Esophagus (tissue), 2 donors: ENCODE data around the gene STAP2. TPM values are rescaled to one million over a fixed set of nuclear protein-coding genes. Genes with fewer than 3 reads are reported as not detected.

Experiments
- H3K27ac ChIP-seq, 2 donors: one replicate each; pipeline ENCODE4 v1.5.1; 2013; ENCODE audit warnings: low read depth in 2 of 2, mild to moderate bottlenecking in 2 of 2, inconsistent platforms in 1 of 2, low read length in 1 of 2, moderate library complexity in 1 of 2
- H3K27me3 ChIP-seq, 2 donors: one replicate each; pipeline ENCODE4 v1.6.1; 2013; ENCODE audit warnings: low read length in 2 of 2, control low read depth in 1 of 2, mild to moderate bottlenecking in 1 of 2; ENCODE audit not compliant: insufficient read depth in 2 of 2, control insufficient read depth in 1 of 2
- H3K36me3 ChIP-seq, 2 donors: one replicate each; pipeline ENCODE4 v1.6.1; 2013; ENCODE audit warnings: low read length in 1 of 2; ENCODE audit not compliant: control insufficient read depth in 2 of 2, insufficient read depth in 2 of 2
- H3K4me1 ChIP-seq, 2 donors: one replicate each; pipeline ENCODE4 v1.6.1; 2013; ENCODE audit warnings: low read length in 1 of 2; ENCODE audit not compliant: control insufficient read depth in 2 of 2, insufficient read depth in 2 of 2
- H3K4me3 ChIP-seq, 2 donors: one replicate each; pipeline ENCODE4 v1.5.1; 2013; ENCODE audit warnings: low read length in 2 of 2, mild to moderate bottlenecking in 2 of 2, low read depth in 1 of 2, moderate library complexity in 1 of 2
- H3K9me3 ChIP-seq, 2 donors: one replicate each; pipeline ENCODE4 v1.6.1; 2013; ENCODE audit warnings: mild to moderate bottlenecking in 2 of 2, low read depth in 1 of 2, low read length in 1 of 2, moderate library complexity in 1 of 2; ENCODE audit not compliant: control insufficient read depth in 2 of 2, insufficient read depth in 1 of 2
- WGBS, 2 donors: extraction: QIAGEN DNeasy Blood & Tissue Kit; methylation state at CpG; one replicate each; pipeline ENCODE4 v1.1.7; 2013; 5-methylcytosine and 5-hydroxymethylcytosine counted together
- polyA plus RNA-seq, 2 donors: library from polyadenylated mRNA; stranded (reverse); fragments of 200-250 nt; gene quantifications; one replicate each; pipeline ENCODE4 v1.2.3, GENCODE V29; 2013
- donor health status: healthy with polysubstance abuse.
- donor health status: Bipolar disorder and iron deficiency.

STAP2 gene
- polyA plus RNA-seq, 2 donors = 99.2 to 126 TPM

DNA sequence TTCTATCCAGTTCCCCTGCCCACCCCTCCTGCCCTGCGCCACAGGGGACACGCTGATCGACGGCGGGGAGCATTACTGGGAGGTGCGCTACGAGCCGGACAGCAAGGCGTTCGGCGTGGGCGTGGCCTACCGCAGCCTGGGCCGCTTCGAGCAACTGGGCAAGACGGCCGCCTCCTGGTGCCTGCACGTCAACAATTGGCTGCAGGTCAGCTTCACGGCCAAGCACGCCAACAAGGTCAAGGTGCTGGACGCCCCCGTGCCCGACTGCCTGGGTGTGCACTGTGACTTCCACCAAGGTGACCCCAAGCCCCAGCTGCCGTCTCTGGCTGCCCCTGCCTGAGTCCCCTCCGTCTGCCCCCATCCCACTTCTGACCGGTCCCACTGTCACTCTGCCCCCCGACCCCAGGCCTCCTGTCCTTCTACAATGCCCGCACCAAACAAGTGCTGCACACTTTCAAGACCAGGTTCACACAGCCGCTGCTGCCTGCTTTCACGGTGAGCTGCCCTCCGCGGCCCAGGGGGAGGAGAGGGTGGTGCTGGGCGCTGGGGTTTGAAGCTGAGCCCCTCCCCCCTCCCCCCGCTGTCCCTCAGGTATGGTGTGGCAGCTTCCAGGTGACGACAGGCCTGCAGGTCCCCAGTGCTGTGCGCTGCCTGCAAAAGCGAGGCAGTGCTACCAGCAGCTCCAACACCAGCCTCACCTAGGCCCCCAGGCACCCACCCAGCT, 15.5 kb downstream of the STAP2 start:
- H3K27me3 ChIP-seq = no peaks in the 10 kb centered on the region
- H3K36me3 ChIP-seq = peaks cover 0 to 18% of the 10 kb centered on the region in 2 donors
- WGBS, 2 donors = 68 to 71% methylated on average over 37 of the region's 37 CpGs
- H3K27ac ChIP-seq = no peak overlapping the region
- no peak overlapping the region for H3K4me3 ChIP-seq
- H3K9me3 ChIP-seq = peaks cover 0 to 10% of the 10 kb centered on the region in 2 donors
- H3K4me1 ChIP-seq = peaks cover 0 to 5% of the 10 kb centered on the region in 2 donors

DNA sequence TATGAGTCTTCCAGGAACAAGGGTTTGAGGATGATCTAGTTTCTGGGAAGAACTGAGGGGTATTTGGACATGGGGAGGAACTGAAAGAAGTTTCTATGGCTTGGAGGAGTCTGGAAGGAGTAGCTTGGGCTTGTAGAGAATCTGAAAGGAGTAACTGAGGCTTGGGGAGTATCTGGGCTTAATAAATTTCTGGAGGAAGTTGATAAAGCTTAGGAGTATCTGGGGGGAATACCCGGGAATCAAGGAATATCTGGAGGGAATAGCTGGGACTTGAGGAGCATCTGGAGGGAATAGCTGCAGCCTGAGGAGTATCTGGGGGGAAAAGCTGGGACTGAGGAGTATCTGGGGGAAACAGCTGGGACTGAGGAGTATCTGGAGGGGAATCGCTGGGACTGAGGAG, 18.2 kb downstream of the STAP2 start:
- Histone ChIP-seq H3K27me3 (no peaks in the 10 kb centered on the region), H3K9me3 (peaks cover 0 to 8% of the 10 kb centered on the region in 2 donors), H3K4me3 (no peak overlapping the region), H3K4me1 (no peaks in the 10 kb centered on the region), H3K36me3 (peaks cover 0 to 5% of the 10 kb centered on the region in 2 donors), H3K27ac (no peak overlapping the region)
- WGBS, 2 donors = 93 to 95% methylated on average over 2 of the region's 2 CpGs

DNA sequence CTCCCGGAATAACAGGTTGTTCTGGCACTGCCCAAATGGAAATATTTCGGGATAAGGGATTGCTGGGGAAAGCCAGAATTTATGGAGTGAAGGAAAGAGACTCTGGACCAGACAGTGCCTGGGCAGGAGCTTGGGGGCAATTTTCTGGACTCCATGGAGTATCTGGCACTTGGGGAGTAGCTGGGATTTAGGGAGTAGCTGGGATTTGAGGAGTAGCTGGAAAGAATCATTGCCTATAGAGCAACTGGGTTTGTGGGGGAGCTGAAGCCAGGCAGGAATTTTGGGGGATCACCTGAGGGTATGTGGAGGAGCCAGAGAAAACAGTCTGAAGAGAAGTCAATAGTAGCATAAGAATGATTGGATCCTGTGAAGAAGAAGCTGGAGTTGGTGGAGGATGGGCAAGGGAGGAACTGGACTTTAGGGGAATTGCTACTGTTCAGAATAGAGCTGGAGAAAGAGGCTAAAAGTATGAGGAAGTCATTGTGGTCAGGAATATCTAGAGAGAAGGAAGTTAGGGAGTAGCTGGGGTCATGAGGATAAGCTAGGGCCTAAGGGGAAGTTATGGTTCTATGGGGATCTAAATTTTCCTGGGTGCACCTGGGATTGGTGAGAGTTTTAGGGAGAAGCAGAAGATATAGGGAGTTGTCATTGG, 19.4 kb downstream of the STAP2 start:
- H3K27ac ChIP-seq = no peak overlapping the region
- no peaks in the 10 kb centered on the region for H3K27me3 ChIP-seq
- peaks cover 0 to 2% of the 10 kb centered on the region in 2 donors for H3K36me3 ChIP-seq
- 97 to 98% methylated on average over 2 of the region's 2 CpGs for WGBS, 2 donors
- H3K4me3 ChIP-seq = no peak overlapping the region
- H3K4me1 ChIP-seq = no peaks in the 10 kb centered on the region
- H3K9me3 ChIP-seq = peaks cover 0 to 6% of the 10 kb centered on the region in 2 donors

DNA sequence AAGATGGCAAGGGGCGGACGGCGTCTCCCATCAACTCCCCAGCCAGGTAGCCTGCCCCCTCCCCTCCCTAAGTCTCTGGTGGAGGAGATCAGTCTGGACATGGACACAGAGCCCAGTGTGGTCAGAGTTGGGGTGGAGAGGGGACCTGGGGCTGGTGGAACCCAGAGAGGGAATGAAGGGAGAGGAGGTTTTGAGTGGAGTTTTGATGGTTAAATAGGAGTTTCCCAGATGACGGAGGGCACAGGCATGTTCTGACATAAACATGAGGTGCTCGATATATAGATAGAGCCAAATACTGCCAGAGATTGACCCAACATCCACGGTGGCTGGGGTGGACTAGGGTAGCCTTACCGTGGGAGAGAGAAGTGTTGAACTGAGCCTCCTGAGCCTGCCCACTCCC, 20.2 kb downstream of the STAP2 start:
- Histone ChIP-seq H3K27me3 (no peaks in the 10 kb centered on the region), H3K27ac (no peak overlapping the region), H3K4me1 (no peaks in the 10 kb centered on the region), H3K36me3 (no peaks in the 10 kb centered on the region), H3K4me3 (no peak overlapping the region), H3K9me3 (peaks cover 0 to 6% of the 10 kb centered on the region in 2 donors)
- 91 to 95% methylated on average over 7 of the region's 7 CpGs for WGBS, 2 donors

DNA sequence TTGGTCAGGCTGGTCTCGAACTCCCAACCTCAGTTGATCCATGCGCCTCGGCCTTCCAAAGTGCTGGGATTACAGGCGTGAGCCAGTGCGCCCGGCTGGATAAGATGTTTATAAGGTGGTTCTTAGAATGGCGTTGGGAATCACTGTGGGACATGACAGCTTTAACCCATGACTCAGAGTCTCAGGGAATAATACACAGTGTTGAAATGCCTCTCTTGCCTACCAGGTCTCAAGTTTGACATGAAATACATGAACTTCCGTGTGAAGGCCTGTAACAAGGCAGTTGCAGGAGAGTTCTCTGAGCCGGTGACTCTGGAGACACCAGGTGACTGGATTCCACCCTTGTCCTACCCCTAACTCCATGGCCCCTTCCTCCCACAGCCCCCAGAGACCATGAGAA, 21.7 kb downstream of the STAP2 start:
- no peaks in the 10 kb centered on the region for H3K4me1 ChIP-seq
- H3K27me3 ChIP-seq = no peaks in the 10 kb centered on the region
- no peaks in the 10 kb centered on the region for H3K36me3 ChIP-seq
- H3K9me3 ChIP-seq = peaks cover 0 to 6% of the 10 kb centered on the region in 2 donors
- WGBS, 2 donors = 83 to 85% methylated on average over 9 of the region's 9 CpGs
- H3K4me3 ChIP-seq = no peak overlapping the region
- H3K27ac ChIP-seq = no peak overlapping the region

DNA sequence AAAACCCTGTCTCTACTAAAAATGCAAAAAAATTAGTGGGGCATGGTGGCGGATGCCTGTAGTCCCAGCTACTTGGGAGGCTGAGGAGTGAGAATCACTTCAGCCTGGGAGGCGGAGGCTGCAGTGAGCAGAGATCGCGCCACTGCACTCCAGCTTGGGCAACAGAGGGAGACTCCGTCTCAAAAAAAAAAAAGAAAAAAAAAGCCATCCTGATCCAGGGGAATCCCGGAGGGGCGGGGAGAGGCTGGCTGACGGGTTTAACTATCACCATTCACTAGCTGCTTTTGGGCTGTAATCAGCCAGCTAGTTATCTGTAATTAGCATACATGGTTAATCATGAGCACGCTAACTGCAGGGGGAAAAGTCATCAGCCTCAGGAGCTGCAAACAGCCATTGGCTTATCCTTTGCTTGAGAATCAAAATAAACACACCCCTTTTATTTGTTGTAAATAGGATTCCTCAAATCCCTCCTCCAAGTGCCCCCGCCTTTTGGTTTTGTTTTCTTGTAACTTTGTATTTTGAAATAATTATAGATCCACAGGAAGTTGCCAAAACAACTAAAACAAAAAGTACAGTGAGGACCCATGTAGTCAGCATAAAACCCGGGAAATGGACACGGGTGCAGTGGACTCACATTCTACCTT, 24.7 kb downstream of the STAP2 start:
- Histone ChIP-seq H3K36me3 (no peaks in the 10 kb centered on the region), H3K27ac (no peak overlapping the region), H3K4me3 (no peak overlapping the region), H3K9me3 (no peaks in the 10 kb centered on the region), H3K4me1 (no peaks in the 10 kb centered on the region), H3K27me3 (no peaks in the 10 kb centered on the region)
- 41 to 45% methylated on average over 12 of the region's 12 CpGs for WGBS, 2 donors

DNA sequence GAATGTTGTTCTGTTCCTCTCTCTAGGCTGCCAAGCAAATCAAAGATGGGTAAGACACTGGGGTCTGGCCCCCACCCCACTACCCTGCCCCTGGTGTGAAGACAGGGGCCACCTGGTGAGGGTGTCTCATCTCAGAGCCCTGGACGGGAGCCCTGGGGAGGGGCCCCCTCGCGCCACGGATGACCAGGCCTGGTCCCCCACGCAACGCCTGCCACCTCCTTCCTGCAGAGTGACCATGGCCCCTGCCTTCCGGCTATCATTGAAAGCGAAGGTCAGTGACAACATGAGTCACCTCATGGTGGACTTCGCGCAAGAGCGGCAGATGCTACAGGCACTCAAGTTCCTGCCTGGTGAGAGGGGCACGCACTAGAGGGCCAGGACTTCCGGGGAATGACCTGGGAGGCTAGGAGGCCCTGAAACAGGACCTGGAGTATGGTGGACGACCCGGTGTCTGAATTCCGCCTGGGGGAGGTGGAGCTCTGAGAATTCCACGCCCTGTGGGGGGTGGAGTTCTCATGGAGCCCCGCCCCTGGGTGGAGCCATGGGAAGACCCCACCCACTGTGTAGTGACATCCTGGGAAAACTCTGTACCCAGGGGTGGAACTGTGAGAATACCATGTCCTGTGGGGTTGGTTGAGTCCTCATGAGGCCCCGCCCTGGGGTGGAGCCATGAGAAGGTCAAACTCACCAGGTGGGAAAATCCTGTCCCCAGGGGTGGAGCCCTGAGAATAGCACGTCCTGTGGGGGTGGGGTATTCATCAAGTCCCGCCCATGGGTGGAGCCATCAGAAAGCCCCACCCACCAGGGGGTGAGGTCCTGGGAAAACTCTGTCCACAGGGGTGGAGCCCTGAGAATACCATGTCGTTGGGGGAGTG, 28.1 kb downstream of the STAP2 start:
- no peak overlapping the region for H3K27ac ChIP-seq
- H3K4me3 ChIP-seq = no peak overlapping the region
- WGBS, 2 donors = 89 to 91% methylated on average over 22 of the region's 22 CpGs
- H3K4me1 ChIP-seq = no peaks in the 10 kb centered on the region
- H3K36me3 ChIP-seq = no peaks in the 10 kb centered on the region
- no peaks in the 10 kb centered on the region for H3K9me3 ChIP-seq
- no peaks in the 10 kb centered on the region for H3K27me3 ChIP-seq

DNA sequence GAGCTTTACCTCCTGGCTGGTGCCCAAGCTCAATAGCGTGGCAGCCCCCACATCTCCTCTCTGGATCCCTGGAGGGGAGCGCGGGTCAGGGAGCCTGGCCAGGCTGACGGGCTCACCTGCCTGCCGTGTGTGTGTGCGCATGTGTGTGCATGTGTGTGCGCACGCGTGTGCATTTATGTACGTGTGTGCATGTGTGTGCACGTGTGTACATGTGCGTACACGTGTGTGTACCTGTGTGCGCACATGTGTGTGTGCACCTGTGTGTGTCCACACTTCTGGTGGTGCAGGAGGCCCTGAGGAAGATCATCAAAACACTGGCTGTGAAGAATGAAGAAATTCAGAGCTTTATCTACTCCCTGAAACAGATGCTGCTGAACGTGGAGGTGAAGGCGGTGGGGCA, 33.0 kb downstream of the STAP2 start:
- Histone ChIP-seq H3K27ac (no peak overlapping the region), H3K4me1 (no peaks in the 10 kb centered on the region), H3K9me3 (no peaks in the 10 kb centered on the region), H3K27me3 (no peaks in the 10 kb centered on the region), H3K4me3 (no peak overlapping the region), H3K36me3 (no peaks in the 10 kb centered on the region)
- 77 to 79% methylated on average over 16 of the region's 16 CpGs for WGBS, 2 donors

DNA sequence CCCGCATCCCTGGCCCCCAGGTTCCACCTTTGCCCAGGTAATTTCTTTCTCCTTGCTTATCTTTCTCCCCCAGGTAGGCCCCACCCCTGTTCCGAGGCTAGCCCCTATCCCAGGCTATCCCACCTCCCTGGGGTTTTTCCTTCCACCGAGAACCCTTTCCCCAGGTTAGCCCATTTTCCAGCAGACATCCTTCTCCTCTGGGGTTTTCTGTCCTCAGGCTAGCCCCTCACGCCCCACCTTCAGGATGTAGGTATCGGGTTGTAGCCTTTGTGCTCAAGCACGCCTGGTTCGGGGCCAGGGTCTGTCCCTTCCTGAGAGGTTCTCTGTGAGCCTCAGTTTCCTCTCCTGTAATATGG, 33.4 kb downstream of the STAP2 start:
- no peaks in the 10 kb centered on the region for H3K36me3 ChIP-seq
- H3K27me3 ChIP-seq = no peaks in the 10 kb centered on the region
- H3K4me3 ChIP-seq = no peak overlapping the region
- WGBS, 2 donors = 61 to 70% methylated on average over 7 of the region's 7 CpGs
- no peak overlapping the region for H3K27ac ChIP-seq
- H3K9me3 ChIP-seq = no peaks in the 10 kb centered on the region
- H3K4me1 ChIP-seq = no peaks in the 10 kb centered on the region
